Endodermal cell (in vitro differentiated cells): Measurements from ENCODE around the gene CD22. TPM values are rescaled to one million over a fixed set of nuclear protein-coding genes. Genes with fewer than 3 reads are reported as not detected.

Experiments
- DNase-seq: peaks from one replicate; pipeline ENCODE4 v3.0.0-alpha.2; 2017
- H3K27ac ChIP-seq: 2 replicates; pipeline ENCODE4 v1.5.1; 2013; ENCODE audit warnings: mild to moderate bottlenecking, low read depth, low read length, moderate library complexity
- H3K27me3 ChIP-seq: 2 replicates; pipeline ENCODE4 v1.6.1; 2013; ENCODE audit warnings: mild to moderate bottlenecking, low read length, moderate library complexity; ENCODE audit not compliant: insufficient read depth, control insufficient read depth, poor library complexity, severe bottlenecking
- H3K36me3 ChIP-seq: 2 replicates; pipeline ENCODE4 v1.7.0; 2013; ENCODE audit warnings: mild to moderate bottlenecking, low read length, moderate library complexity; ENCODE audit not compliant: control insufficient read depth, insufficient read depth
- H3K4me1 ChIP-seq: one replicate; pipeline ENCODE4 v1.7.0; 2013; ENCODE audit warnings: low read length; ENCODE audit not compliant: control insufficient read depth, insufficient read depth
- H3K4me3 ChIP-seq: 2 replicates; pipeline ENCODE4 v1.5.1; 2013; ENCODE audit warnings: mild to moderate bottlenecking, low read length, moderate library complexity
- H3K9ac ChIP-seq: 2 replicates; pipeline ENCODE4 v1.6.1; 2013; ENCODE audit warnings: mild to moderate bottlenecking, low read length, moderate library complexity; ENCODE audit not compliant: poor library complexity, severe bottlenecking; ENCODE audit errors: extremely low read depth
- H3K9me3 ChIP-seq: 2 replicates; pipeline ENCODE4 v1.6.1; 2013; ENCODE audit warnings: mild to moderate bottlenecking, low read length, moderate library complexity; ENCODE audit not compliant: control insufficient read depth
- H3K27ac Mint-ChIP-seq: 2 replicates; pipeline ENCODE4 v1.8.0; 2020; ENCODE audit warnings: mixed read lengths
- H3K27me3 Mint-ChIP-seq: 2 replicates; pipeline ENCODE4 v1.8.0; 2021; ENCODE audit warnings: mild to moderate bottlenecking, mixed read lengths; ENCODE audit not compliant: insufficient read depth
- H3K36me3 Mint-ChIP-seq: 2 replicates; pipeline ENCODE4 v1.8.0; 2020; ENCODE audit warnings: low read depth, mixed read lengths
- H3K4me1 Mint-ChIP-seq: 2 replicates; pipeline ENCODE4 v1.8.0; 2020; ENCODE audit warnings: mixed read lengths
- H3K4me3 Mint-ChIP-seq: 2 replicates; pipeline ENCODE4 v1.8.0; 2020; ENCODE audit warnings: mild to moderate bottlenecking, moderate library complexity, mixed read lengths
- H3K9me3 Mint-ChIP-seq: 2 replicates; pipeline ENCODE4 v1.8.0; 2020; ENCODE audit warnings: mild to moderate bottlenecking, mixed read lengths
- WGBS, 2 experiments: methylation state at CpG; one replicate each; pipeline versions ENCODE4 v1.1.5 to v1.1.7; 2013; ENCODE audit warnings: missing lambda C conversion rate in 2 of 2, mixed read lengths in 1 of 2; ENCODE audit not compliant: insufficient coverage in 1 of 2, insufficient read length in 1 of 2; 5-methylcytosine and 5-hydroxymethylcytosine counted together
- total RNA-seq, 2 donors: library from RNA; stranded (reverse); fragmentation: NEBNext Ultra II Directional in 1 of 2; extraction: Animal tissue kit (Norgen Biotek cat#: 25700) in 1 of 2; gene quantifications; 2 replicates in 1 of 2; 3 replicates in 1 of 2; pipeline ENCODE4 v1.2.1, GENCODE V29; 2021
- TF ChIP-seq, protein P1 (sequence below): fragments of 200-600 bp; sonication (generic); conservative IDR thresholded peaks from 2 replicates; pipeline ENCODE4 v1.5.0; 2021; ENCODE audit warnings: antibody characterized with exemption, mild to moderate bottlenecking

The CD22 gene
- total RNA-seq, 2 donors from 2014 or later = not detected

DNA sequence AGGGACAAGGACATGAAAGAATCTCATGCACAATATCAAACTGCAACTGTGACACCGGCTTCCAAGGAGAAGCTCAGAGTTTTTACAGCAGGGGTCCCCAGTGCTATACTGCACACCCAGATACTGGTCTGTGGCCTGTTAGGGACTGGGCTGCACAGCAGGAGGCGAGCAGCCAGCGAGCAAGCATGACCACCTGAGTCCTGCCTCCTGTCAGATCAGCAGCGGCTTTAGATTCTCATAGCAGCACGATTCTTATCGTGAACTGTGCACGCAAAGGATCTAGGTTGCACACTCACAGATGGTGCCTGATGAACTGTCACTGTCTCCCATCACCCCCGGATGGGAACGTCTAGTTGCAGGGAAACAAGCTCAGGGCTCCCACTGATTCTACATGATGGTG lies 13.1 kb upstream of the CD22 start:
- H3K27ac Mint-ChIP-seq = no peak overlapping the region
- H3K4me3 Mint-ChIP-seq = no peak overlapping the region
- WGBS, 2 experiments = 92 to 97% methylated on average over 8 to 9 of the region's 9 CpGs
- no peaks in the 10 kb centered on the region for H3K36me3 ChIP-seq
- no peak overlapping the region for H3K9ac ChIP-seq
- no peak overlapping the region for H3K27ac ChIP-seq
- H3K27me3 Mint-ChIP-seq = no peaks in the 10 kb centered on the region
- no peaks in the 10 kb centered on the region for H3K36me3 Mint-ChIP-seq
- TF ChIP-seq, protein P1, sequence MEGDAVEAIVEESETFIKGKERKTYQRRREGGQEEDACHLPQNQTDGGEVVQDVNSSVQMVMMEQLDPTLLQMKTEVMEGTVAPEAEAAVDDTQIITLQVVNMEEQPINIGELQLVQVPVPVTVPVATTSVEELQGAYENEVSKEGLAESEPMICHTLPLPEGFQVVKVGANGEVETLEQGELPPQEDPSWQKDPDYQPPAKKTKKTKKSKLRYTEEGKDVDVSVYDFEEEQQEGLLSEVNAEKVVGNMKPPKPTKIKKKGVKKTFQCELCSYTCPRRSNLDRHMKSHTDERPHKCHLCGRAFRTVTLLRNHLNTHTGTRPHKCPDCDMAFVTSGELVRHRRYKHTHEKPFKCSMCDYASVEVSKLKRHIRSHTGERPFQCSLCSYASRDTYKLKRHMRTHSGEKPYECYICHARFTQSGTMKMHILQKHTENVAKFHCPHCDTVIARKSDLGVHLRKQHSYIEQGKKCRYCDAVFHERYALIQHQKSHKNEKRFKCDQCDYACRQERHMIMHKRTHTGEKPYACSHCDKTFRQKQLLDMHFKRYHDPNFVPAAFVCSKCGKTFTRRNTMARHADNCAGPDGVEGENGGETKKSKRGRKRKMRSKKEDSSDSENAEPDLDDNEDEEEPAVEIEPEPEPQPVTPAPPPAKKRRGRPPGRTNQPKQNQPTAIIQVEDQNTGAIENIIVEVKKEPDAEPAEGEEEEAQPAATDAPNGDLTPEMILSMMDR = no peak
- H3K27me3 ChIP-seq = no peaks in the 10 kb centered on the region
- H3K4me1 ChIP-seq = no peaks in the 10 kb centered on the region
- no peaks in the 10 kb centered on the region for H3K9me3 ChIP-seq
- peaks cover 5% of the 10 kb centered on the region for H3K4me1 Mint-ChIP-seq
- no peak overlapping the region for H3K4me3 ChIP-seq
- DNase-seq = no peak
- H3K9me3 Mint-ChIP-seq = no peaks in the 10 kb centered on the region

DNA sequence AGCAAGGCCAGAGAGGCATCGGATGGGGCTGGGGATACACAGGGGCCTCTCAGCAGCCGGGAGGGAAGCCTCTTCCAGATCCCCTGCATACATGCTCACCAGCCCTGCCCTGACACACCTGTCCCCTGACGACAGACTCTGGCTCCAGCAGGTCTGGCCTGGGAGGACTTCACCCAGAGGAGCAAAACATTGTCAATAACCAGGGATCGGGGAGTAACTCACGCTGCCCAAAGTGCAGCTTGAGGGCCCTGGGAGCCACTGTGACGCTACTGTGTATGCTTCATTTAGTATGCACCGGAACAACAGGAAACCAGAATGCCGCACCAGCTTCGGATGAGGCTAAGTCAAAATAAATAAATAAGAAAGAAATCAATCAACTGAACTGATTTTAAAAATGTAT lies 12.4 kb upstream of the CD22 start:
- Mint-ChIP-seq H3K4me1 (peaks cover 5% of the 10 kb centered on the region), H3K9me3 (peaks cover 1% of the 10 kb centered on the region), H3K36me3 (no peaks in the 10 kb centered on the region), H3K27ac (no peak overlapping the region), H3K27me3 (no peaks in the 10 kb centered on the region), H3K4me3 (no peak overlapping the region)
- H3K27ac ChIP-seq = no peak overlapping the region
- H3K4me3 ChIP-seq = no peak overlapping the region
- TF ChIP-seq, protein P1 = no peak
- no peak for DNase-seq
- 88 to 92% methylated on average over 3 to 9 of the region's 9 CpGs for WGBS, 2 experiments
- H3K4me1 ChIP-seq = no peaks in the 10 kb centered on the region
- no peaks in the 10 kb centered on the region for H3K9me3 ChIP-seq
- no peaks in the 10 kb centered on the region for H3K36me3 ChIP-seq
- H3K27me3 ChIP-seq = no peaks in the 10 kb centered on the region
- H3K9ac ChIP-seq = no peak overlapping the region

DNA sequence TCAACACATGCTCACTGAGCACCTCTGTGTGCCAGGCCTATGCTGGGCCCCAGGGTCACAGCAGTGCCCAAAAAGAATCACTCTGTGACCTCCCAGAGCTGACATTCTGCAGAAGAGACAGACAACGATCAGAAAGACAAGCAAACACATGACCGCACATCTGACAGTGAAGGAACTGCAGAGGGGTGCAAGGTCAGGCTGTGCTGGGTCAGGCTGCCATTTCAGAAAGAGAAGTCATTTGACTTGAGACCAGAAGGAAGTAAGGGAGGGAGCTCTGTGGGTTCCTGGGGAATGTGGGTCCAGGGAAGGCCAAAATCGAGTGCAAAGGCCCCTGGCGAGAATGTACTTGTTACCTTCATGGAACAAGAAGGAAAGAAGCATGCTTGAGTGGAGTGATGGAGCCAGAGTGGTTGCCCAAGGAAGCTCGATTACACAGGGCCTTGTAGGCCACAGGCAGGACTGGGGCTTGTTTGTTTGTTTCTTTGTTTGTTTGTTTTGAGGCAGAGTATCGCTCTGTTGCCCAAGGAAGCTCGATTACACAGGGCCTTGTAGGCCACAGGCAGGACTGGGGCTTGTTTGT lies 11.4 kb upstream of the CD22 start:
- H3K27ac Mint-ChIP-seq = no peak overlapping the region
- peaks cover 8% of the 10 kb centered on the region for H3K9me3 Mint-ChIP-seq
- H3K4me1 ChIP-seq = no peaks in the 10 kb centered on the region
- H3K9me3 ChIP-seq = peaks cover 7% of the 10 kb centered on the region
- 88 to 90% methylated on average over 5 to 7 of the region's 7 CpGs for WGBS, 2 experiments
- H3K4me3 Mint-ChIP-seq = no peak overlapping the region
- H3K36me3 Mint-ChIP-seq = no peaks in the 10 kb centered on the region
- no peaks in the 10 kb centered on the region for H3K27me3 Mint-ChIP-seq
- DNase-seq = no peak
- no peak overlapping the region for H3K9ac ChIP-seq
- H3K4me3 ChIP-seq = no peak overlapping the region
- TF ChIP-seq, protein P1 = no peak
- H3K4me1 Mint-ChIP-seq = peaks cover 5% of the 10 kb centered on the region
- H3K27ac ChIP-seq = no peak overlapping the region
- no peaks in the 10 kb centered on the region for H3K36me3 ChIP-seq
- no peaks in the 10 kb centered on the region for H3K27me3 ChIP-seq
